OCI-LY1 (cell line): ENCODE measurements around the gene CALCOCO1.

ENCODE experiments used
- H2AFZ ChIP-seq: fragments of 200-600 bp; sonication (generic), shearing (Covaris generic); 2 replicates; pipeline ENCODE4 v1.6.0; 2014; ENCODE audit warnings: antibody characterized with exemption, mild to moderate bottlenecking, low read length
- H3F3A ChIP-seq: fragments of 200-600 bp; sonication (generic), shearing (Covaris generic); 2 replicates; pipeline ENCODE4 v1.6.0; 2014; ENCODE audit warnings: mild to moderate bottlenecking, antibody characterized with exemption, low read length, moderate library complexity; ENCODE audit not compliant: insufficient read depth
- H3K27ac ChIP-seq: fragments of 200-600 bp; sonication (generic); 2 replicates; pipeline ENCODE4 v1.5.1; 2014; ENCODE audit warnings: low read length, mixed run types, mild to moderate bottlenecking, low read depth; ENCODE audit not compliant: poor library complexity, severe bottlenecking
- H3K27me3 ChIP-seq: fragments of 200-600 bp; sonication (generic); 2 replicates; pipeline ENCODE4 v1.6.0; 2014; ENCODE audit warnings: antibody characterized with exemption, mild to moderate bottlenecking, low read length, moderate library complexity; ENCODE audit not compliant: insufficient read depth
- H3K36me3 ChIP-seq: fragments of 200-600 bp; sonication (generic); 2 replicates; pipeline ENCODE4 v1.6.1; 2014; ENCODE audit warnings: mild to moderate bottlenecking, antibody characterized with exemption, low read length, moderate library complexity, mixed read lengths; ENCODE audit not compliant: insufficient read depth
- H3K4me1 ChIP-seq: fragments of 200-600 bp; sonication (generic); 2 replicates; pipeline ENCODE4 v1.5.1; 2014; ENCODE audit warnings: mild to moderate bottlenecking, low read length, moderate library complexity; ENCODE audit not compliant: insufficient read depth, severe bottlenecking
- H3K4me2 ChIP-seq: fragments of 200-600 bp; sonication (generic), shearing (Covaris generic); 2 replicates; pipeline ENCODE4 v1.6.1; 2014; ENCODE audit warnings: low read length
- H3K4me3 ChIP-seq: fragments of 200-600 bp; sonication (generic); 2 replicates; pipeline ENCODE4 v1.5.1; 2014; ENCODE audit warnings: low read length, low read depth, mild to moderate bottlenecking, mixed read lengths; ENCODE audit not compliant: poor library complexity, severe bottlenecking
- H3K79me2 ChIP-seq: fragments of 200-600 bp; shearing (Covaris generic); 2 replicates; pipeline ENCODE4 v1.6.1; 2016; ENCODE audit warnings: mixed run types, low read length, mixed read lengths; ENCODE audit not compliant: insufficient read depth
- H3K9ac ChIP-seq: fragments of 200-600 bp; sonication (generic), shearing (Covaris generic); 2 replicates; pipeline ENCODE4 v1.6.1; 2014; ENCODE audit warnings: mild to moderate bottlenecking, low read length, mixed read lengths
- H3K9me2 ChIP-seq: fragments of 200-600 bp; sonication (generic), shearing (Covaris generic); 2 replicates; pipeline ENCODE4 v1.6.1; 2014; ENCODE audit warnings: low read depth, mild to moderate bottlenecking, low read length, mixed read lengths
- H3K9me3 ChIP-seq: fragments of 200-600 bp; shearing (Covaris generic); 2 replicates; pipeline ENCODE4 v1.6.1; 2014; ENCODE audit warnings: low read length, mixed read lengths
- H4K20me1 ChIP-seq: fragments of 200-600 bp; sonication (generic), shearing (Covaris generic); 2 replicates; pipeline ENCODE4 v1.6.0; 2016; ENCODE audit warnings: mild to moderate bottlenecking, low read length; ENCODE audit not compliant: insufficient read depth
- EZH2 ChIP-seq: fragments of 200-600 bp; sonication (generic), shearing (Covaris generic); IDR thresholded peaks from 2 replicates; pipeline ENCODE4 v1.8.0; 2017; ENCODE audit warnings: borderline replicate concordance, mixed run types, mild to moderate bottlenecking, antibody characterized with exemption, low read length, moderate library complexity, mixed read lengths
- TF ChIP-seq, protein P1 (sequence below): fragments of 200-600 bp; sonication (generic), shearing (Covaris generic); IDR thresholded peaks from 2 replicates; pipeline ENCODE4 v1.5.1; 2017; ENCODE audit warnings: mild to moderate bottlenecking, antibody characterized with exemption, low read length, moderate library complexity, mixed read lengths

Gene CALCOCO1

DNA sequence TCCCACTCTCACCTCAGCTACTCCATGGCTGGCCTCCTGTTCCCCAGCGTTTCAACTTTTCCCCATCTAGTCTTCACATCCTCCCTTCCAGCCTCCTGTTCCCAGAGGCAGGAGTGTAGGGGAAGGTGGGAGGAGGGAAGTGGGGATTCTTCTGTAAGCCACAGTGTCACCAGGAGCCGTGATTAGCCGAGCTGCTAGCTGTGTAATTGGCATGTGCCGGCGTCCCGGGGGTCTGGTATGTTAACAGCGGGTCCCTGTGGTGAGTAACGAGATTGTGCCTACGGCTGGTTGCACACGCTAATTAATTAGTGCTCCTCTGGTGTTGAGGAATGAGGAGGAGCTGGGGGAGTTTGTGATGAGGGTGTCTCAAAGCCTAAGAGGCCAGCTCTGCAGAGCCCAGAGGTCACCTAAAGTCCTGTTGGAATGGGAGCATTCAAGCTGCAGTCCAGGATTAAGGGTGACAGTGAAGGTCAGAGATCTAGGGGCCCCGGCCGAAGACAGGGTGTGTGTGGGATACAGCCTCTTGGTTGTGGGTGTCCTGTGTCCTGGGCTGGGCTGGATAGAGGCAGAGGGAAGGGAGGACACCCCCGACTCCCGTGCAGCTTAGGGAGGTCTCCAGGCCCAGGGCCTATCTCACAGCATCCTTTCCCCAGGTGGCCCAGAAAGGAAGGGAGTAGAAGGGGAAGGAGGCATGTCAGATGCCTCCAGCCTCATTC, 10.0 kb upstream of the CALCOCO1 start:
- Histone ChIP-seq H3K9me2 (no peaks in the 10 kb centered on the region), H3K4me2 (no peak overlapping the region), H2AFZ (no peak overlapping the region), H3F3A (no peaks in the 10 kb centered on the region), H3K4me1 (peaks cover 15% of the 10 kb centered on the region), H4K20me1 (no peaks in the 10 kb centered on the region), H3K27ac (no peak overlapping the region), H3K4me3 (no peak overlapping the region), H3K9me3 (no peaks in the 10 kb centered on the region), H3K9ac (no peak overlapping the region), H3K79me2 (no peaks in the 10 kb centered on the region), H3K36me3 (no peaks in the 10 kb centered on the region), H3K27me3 (no peaks in the 10 kb centered on the region)
- no peak for TF ChIP-seq EZH2
- TF ChIP-seq, protein P1, sequence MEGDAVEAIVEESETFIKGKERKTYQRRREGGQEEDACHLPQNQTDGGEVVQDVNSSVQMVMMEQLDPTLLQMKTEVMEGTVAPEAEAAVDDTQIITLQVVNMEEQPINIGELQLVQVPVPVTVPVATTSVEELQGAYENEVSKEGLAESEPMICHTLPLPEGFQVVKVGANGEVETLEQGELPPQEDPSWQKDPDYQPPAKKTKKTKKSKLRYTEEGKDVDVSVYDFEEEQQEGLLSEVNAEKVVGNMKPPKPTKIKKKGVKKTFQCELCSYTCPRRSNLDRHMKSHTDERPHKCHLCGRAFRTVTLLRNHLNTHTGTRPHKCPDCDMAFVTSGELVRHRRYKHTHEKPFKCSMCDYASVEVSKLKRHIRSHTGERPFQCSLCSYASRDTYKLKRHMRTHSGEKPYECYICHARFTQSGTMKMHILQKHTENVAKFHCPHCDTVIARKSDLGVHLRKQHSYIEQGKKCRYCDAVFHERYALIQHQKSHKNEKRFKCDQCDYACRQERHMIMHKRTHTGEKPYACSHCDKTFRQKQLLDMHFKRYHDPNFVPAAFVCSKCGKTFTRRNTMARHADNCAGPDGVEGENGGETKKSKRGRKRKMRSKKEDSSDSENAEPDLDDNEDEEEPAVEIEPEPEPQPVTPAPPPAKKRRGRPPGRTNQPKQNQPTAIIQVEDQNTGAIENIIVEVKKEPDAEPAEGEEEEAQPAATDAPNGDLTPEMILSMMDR: no peak

DNA sequence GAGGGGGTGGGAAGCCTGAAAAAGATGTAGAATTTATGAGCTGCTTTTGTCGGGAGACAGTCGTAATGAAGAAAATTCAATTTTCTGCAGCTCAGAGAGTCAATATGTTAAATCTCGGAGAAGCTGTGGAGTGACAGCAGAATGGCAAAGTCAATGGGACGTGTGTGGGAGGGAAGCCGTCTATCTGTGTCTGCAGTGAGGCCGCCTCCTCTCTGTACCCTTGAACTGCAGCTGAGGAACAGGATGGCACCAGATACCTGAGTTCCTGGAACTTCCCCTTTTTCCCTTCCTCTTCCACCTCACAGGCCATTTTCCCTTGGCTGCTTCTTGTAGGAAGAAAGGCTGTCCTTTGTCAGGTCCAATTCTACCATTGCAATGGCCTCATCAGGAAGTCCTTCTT, 9.3 kb upstream of the CALCOCO1 start:
- H3K9me2 ChIP-seq: no peaks in the 10 kb centered on the region
- no peaks in the 10 kb centered on the region for H3F3A ChIP-seq
- no peaks in the 10 kb centered on the region for H3K9me3 ChIP-seq
- H3K79me2 ChIP-seq: no peaks in the 10 kb centered on the region
- H3K4me2 ChIP-seq: no peak overlapping the region
- no peaks in the 10 kb centered on the region for H3K36me3 ChIP-seq
- H2AFZ ChIP-seq: no peak overlapping the region
- no peak overlapping the region for H3K9ac ChIP-seq
- H3K27me3 ChIP-seq: no peaks in the 10 kb centered on the region
- TF ChIP-seq, protein P1: no peak
- TF ChIP-seq EZH2: no peak
- H3K4me1 ChIP-seq: peaks cover 15% of the 10 kb centered on the region
- H4K20me1 ChIP-seq: no peaks in the 10 kb centered on the region
- H3K4me3 ChIP-seq: no peak overlapping the region
- no peak overlapping the region for H3K27ac ChIP-seq

DNA sequence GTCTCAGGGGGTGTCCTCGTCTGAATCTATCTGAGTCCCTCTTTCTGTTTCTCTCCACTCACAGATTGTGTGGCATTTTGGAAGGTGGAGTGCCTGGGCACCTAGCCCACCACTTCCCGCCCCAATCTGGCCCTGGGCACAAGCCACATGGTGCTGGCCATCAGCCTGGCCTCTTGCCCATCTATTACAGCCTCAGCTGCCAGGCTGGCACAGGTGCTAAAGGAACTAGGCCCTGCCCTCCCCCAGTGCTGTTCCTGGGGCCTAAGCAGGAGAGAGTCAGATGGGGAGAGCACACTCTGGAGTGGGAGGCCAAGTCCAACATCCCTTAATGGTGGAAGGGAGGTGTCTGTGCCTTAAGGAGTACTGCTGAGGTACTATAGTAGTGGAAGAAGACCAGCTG, 8.3 kb upstream of the CALCOCO1 start:
- Histone ChIP-seq H3K4me1 (peaks cover 15% of the 10 kb centered on the region), H3K79me2 (no peaks in the 10 kb centered on the region), H3K4me2 (no peak overlapping the region), H3K4me3 (no peak overlapping the region), H3K27me3 (no peaks in the 10 kb centered on the region), H4K20me1 (no peaks in the 10 kb centered on the region), H3K9ac (no peak overlapping the region), H3F3A (no peaks in the 10 kb centered on the region), H2AFZ (no peak overlapping the region), H3K27ac (no peak overlapping the region), H3K9me3 (no peaks in the 10 kb centered on the region), H3K9me2 (no peaks in the 10 kb centered on the region), H3K36me3 (no peaks in the 10 kb centered on the region)
- TF ChIP-seq, protein P1: no peak
- no peak for TF ChIP-seq EZH2
